GM12891 (cell line): ENCODE data around the gene LBX2.

Experiments used
- PAX5 ChIP-seq: IDR thresholded peaks from 2 replicates; pipeline ENCODE4 v1.6.1; 2011; ENCODE audit warnings: low read length, moderate library complexity, mild to moderate bottlenecking; ENCODE audit not compliant: insufficient read depth, severe bottlenecking
- POLR2A ChIP-seq: IDR thresholded peaks from 2 replicates; pipeline ENCODE4 v1.6.1; 2011; ENCODE audit warnings: low read depth, low read length, control low read depth
- POLR2AphosphoS5 ChIP-seq: IDR thresholded peaks from 2 replicates; pipeline ENCODE4 v1.6.1; 2011; ENCODE audit warnings: low read depth, low read length, control low read depth
- TAF1 ChIP-seq: IDR thresholded peaks from 2 replicates; pipeline ENCODE4 v1.6.1; 2011; ENCODE audit warnings: low read depth, low read length, control low read depth

- TF ChIP-seq POLR2A (no peak), PAX5 (no peak), POLR2AphosphoS5 (no peak), TAF1 (no peak)
Observed at GRCh38 chr2:74524005-74524404, 24.6 kb upstream of the LBX2 start.
